ENCODE data around the gene FAM114A1.

DNA sequence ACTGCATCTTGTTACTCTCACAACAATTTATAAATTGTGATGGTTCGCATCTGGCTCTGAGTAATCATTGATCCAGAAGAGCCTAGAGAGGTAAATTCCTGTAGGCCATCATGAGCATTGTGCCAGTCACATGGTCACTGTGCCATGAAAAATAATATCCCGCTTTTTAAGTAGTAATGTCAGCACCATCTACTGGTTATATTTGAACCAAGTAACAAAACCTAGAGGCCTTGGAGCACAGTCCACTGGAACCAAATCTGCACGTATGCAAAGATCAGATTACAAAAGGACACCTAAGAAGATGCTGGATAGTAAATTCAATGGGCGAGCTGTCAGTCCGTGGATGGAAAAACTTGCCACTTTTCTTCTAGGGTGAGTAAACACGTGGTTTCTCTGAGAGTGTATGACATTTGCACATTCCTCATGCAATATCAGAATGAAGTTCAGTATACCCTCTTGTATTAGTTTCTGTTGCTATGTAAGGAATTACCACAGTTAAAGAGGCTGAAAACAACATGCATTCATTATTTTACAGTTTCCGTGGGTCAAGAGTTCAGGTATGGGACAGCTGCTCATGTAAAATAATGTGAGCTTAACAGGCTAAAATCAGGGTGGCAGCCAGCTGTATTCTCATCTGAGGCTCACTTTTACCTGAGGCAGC lies 26.8 kb downstream of the FAM114A1 start:
- TF ChIP-seq, protein P1, sequence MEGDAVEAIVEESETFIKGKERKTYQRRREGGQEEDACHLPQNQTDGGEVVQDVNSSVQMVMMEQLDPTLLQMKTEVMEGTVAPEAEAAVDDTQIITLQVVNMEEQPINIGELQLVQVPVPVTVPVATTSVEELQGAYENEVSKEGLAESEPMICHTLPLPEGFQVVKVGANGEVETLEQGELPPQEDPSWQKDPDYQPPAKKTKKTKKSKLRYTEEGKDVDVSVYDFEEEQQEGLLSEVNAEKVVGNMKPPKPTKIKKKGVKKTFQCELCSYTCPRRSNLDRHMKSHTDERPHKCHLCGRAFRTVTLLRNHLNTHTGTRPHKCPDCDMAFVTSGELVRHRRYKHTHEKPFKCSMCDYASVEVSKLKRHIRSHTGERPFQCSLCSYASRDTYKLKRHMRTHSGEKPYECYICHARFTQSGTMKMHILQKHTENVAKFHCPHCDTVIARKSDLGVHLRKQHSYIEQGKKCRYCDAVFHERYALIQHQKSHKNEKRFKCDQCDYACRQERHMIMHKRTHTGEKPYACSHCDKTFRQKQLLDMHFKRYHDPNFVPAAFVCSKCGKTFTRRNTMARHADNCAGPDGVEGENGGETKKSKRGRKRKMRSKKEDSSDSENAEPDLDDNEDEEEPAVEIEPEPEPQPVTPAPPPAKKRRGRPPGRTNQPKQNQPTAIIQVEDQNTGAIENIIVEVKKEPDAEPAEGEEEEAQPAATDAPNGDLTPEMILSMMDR (IDR thresholded peaks at IDR 0.05; ENCODE audit: poor library complexity, severe bottlenecking), result no peak
- TF ChIP-seq, protein P2, sequence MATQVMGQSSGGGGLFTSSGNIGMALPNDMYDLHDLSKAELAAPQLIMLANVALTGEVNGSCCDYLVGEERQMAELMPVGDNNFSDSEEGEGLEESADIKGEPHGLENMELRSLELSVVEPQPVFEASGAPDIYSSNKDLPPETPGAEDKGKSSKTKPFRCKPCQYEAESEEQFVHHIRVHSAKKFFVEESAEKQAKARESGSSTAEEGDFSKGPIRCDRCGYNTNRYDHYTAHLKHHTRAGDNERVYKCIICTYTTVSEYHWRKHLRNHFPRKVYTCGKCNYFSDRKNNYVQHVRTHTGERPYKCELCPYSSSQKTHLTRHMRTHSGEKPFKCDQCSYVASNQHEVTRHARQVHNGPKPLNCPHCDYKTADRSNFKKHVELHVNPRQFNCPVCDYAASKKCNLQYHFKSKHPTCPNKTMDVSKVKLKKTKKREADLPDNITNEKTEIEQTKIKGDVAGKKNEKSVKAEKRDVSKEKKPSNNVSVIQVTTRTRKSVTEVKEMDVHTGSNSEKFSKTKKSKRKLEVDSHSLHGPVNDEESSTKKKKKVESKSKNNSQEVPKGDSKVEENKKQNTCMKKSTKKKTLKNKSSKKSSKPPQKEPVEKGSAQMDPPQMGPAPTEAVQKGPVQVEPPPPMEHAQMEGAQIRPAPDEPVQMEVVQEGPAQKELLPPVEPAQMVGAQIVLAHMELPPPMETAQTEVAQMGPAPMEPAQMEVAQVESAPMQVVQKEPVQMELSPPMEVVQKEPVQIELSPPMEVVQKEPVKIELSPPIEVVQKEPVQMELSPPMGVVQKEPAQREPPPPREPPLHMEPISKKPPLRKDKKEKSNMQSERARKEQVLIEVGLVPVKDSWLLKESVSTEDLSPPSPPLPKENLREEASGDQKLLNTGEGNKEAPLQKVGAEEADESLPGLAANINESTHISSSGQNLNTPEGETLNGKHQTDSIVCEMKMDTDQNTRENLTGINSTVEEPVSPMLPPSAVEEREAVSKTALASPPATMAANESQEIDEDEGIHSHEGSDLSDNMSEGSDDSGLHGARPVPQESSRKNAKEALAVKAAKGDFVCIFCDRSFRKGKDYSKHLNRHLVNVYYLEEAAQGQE (IDR thresholded peaks at IDR 0.05; ENCODE audit: borderline replicate concordance), result no peak
- TF ChIP-seq TAF1 (IDR thresholded peaks at IDR 0.05; ENCODE audit: low read depth) (no peak), EZH2 (IDR thresholded peaks at IDR 0.05; ENCODE audit: borderline replicate concordance, insufficient read depth, low read length, poor library complexity, severe bottlenecking) (no peak), POLR2AphosphoS5 (IDR thresholded peaks at IDR 0.05) (no peak), MXI1 (conservative IDR thresholded peaks at IDR 0.05; ENCODE audit: poor library complexity, severe bottlenecking) (no peak), RAD21 (conservative IDR thresholded peaks at IDR 0.05) (no peak), EP300 (conservative IDR thresholded peaks at IDR 0.05; ENCODE audit: poor library complexity, severe bottlenecking) (no peak)
